ENCODE measurements around the gene CDKN2AIPNL. TPM values are rescaled to one million over a fixed set of nuclear protein-coding genes. Genes with fewer than 3 reads are reported as not detected.

Gene CDKN2AIPNL
- polyA plus RNA-seq, 1 of the 3 experiments (the other 2 are of a cell fraction): 23.3 TPM

GRCh38 chr5:134417707-134418106 lies 6.0 kb upstream of the CDKN2AIPNL start:
- no peak overlapping the region for H3K27ac ChIP-seq (ENCODE audit: low read depth in 2 of 2, low read length in 1 of 2)
- TF ChIP-seq CHD2 (IDR thresholded peaks at IDR 0.05; ENCODE audit: low read length, partially characterized antibody): no peak
- H3K4me2 ChIP-seq: no peak overlapping the region
- H3K4me3 ChIP-seq (ENCODE audit: low read depth in 2 of 2, low read length in 1 of 2): no peak overlapping the region
- H4K20me1 ChIP-seq (ENCODE audit: insufficient read depth): no peaks in the 10 kb centered on the region
- ChIA-PET POLR2A (interaction anchor here (0.6 kb wide), 1 partner anchor 31 kb away, joined by 3 read pairs; no protein-coding TSS in a partner anchor), CTCF (interaction anchor here (0.8 to 2.3 kb wide), 5 partner anchors 10 to 170 kb away, joined by 3 to 5 read pairs (median 3); no protein-coding TSS in a partner anchor)
- H3K9me2 ChIP-seq: no peaks in the 10 kb centered on the region
- no peak overlapping the region for H3K9ac ChIP-seq
- no peaks in the 10 kb centered on the region for H3K36me3 ChIP-seq (replicated peaks in 1 of 2; ENCODE audit: control insufficient read depth in 1 of 2, insufficient read depth in 2 of 2, low read length in 1 of 2)
- H2AFZ ChIP-seq (ENCODE audit: low read depth): 0 out of 2 replicates have a peak overlapping the region, but pooled peaks have one; percentile 18
- H3F3A ChIP-seq (replicated peaks; ENCODE audit: insufficient read depth): no peaks in the 10 kb centered on the region
- H3K9me3 ChIP-seq: no peaks in the 10 kb centered on the region
- H3K79me2 ChIP-seq (ENCODE audit: insufficient read depth): no peaks in the 10 kb centered on the region
- no peaks in the 10 kb centered on the region for H3K27me3 ChIP-seq (ENCODE audit: insufficient read depth)
- H3K4me1 ChIP-seq (ENCODE audit: control insufficient read depth in 1 of 2, insufficient read depth in 2 of 2, low read depth in 1 of 2, low read length in 1 of 2): no peaks in the 10 kb centered on the region
- DNase-seq: no peak

GRCh38 chr5:134413046-134413445 lies 1.4 kb upstream of the CDKN2AIPNL start:
- H3K79me2 ChIP-seq (ENCODE audit: insufficient read depth): peaks cover 30% of the 10 kb centered on the region
- DNase-seq: no peak
- H3K4me1 ChIP-seq (ENCODE audit: control insufficient read depth in 1 of 2, insufficient read depth in 2 of 2, low read depth in 1 of 2, low read length in 1 of 2): peaks cover 0 to 14% of the 10 kb centered on the region in 2 experiments; a peak in 2 of 4 replicates
- H3K9me2 ChIP-seq: no peaks in the 10 kb centered on the region
- TF ChIP-seq MEF2A (IDR thresholded peaks at IDR 0.05; ENCODE audit: borderline replicate concordance, low read depth) (no peak), FOXM1 (IDR thresholded peaks at IDR 0.05; ENCODE audit: low read depth) (no peak), FOSL2 (IDR thresholded peaks at IDR 0.05; ENCODE audit: borderline replicate concordance, low read depth) (no peak), MXI1 (IDR thresholded peaks at IDR 0.05; ENCODE audit: low read depth, low read length) (no peak), RFX5 (IDR thresholded peaks at IDR 0.05; ENCODE audit: low read length) (no peak), TCF12 (IDR thresholded peaks at IDR 0.05) (no peak), GABPA (IDR thresholded peaks at IDR 0.05; ENCODE audit: low read depth) (no peak), RCOR1 (IDR thresholded peaks at IDR 0.05; ENCODE audit: low read length) (no peak)
- no peak overlapping the region for H3K27ac ChIP-seq (ENCODE audit: low read depth in 2 of 2, low read length in 1 of 2)
- ChIA-PET CTCF (interaction anchor here (0.8 to 7.7 kb wide), 6 partner anchors 12 to 174 kb away, joined by 3 to 61 read pairs (median 9); no protein-coding TSS in a partner anchor), POLR2A (no interaction called here)
- no peak overlapping the region for H3K4me3 ChIP-seq (ENCODE audit: low read depth in 2 of 2, low read length in 1 of 2)
- no peaks in the 10 kb centered on the region for H3F3A ChIP-seq (replicated peaks; ENCODE audit: insufficient read depth)
- H2AFZ ChIP-seq (ENCODE audit: low read depth): no peak overlapping the region
- H4K20me1 ChIP-seq (ENCODE audit: insufficient read depth): no peaks in the 10 kb centered on the region
- no peak overlapping the region for H3K4me2 ChIP-seq
- WGBS (ENCODE audit: low lambda C conversion rate): 73% methylated on average over 2 of the region's 2 CpGs
- H3K36me3 ChIP-seq (replicated peaks in 1 of 2; ENCODE audit: control insufficient read depth in 1 of 2, insufficient read depth in 2 of 2, low read length in 1 of 2): peaks cover 0 to 2% of the 10 kb centered on the region in 2 experiments
- H3K9me3 ChIP-seq: no peaks in the 10 kb centered on the region
- H3K9ac ChIP-seq: no peak overlapping the region
- H3K27me3 ChIP-seq (ENCODE audit: insufficient read depth): no peaks in the 10 kb centered on the region

- H3K27ac ChIP-seq (ENCODE audit: low read depth in 2 of 2, low read length in 1 of 2): peak overlapping the region; percentile 25 to 63; a peak in 3 of 4 replicates
- H3K4me1 ChIP-seq (ENCODE audit: control insufficient read depth in 1 of 2, insufficient read depth in 2 of 2, low read depth in 1 of 2, low read length in 1 of 2): peaks cover 0 to 14% of the 10 kb centered on the region in 2 experiments; a peak in 2 of 4 replicates
- no peaks in the 10 kb centered on the region for H4K20me1 ChIP-seq (ENCODE audit: insufficient read depth)
- H3K9me2 ChIP-seq: no peaks in the 10 kb centered on the region
- H3K4me2 ChIP-seq: peak overlapping the region; percentile 98
- ChIA-PET POLR2A (interaction anchor here (0.6 to 2.0 kb wide), 16 partner anchors 8 to 176 kb away, joined by 3 to 8 read pairs (median 4); partner anchors contain the start of genes JADE2 and UBE2B), CTCF (interaction anchor here (0.6 to 7.7 kb wide), 40 partner anchors 10 to 329 kb away, joined by 3 to 61 read pairs (median 4); partner anchors contain the start of gene JADE2)
- peaks cover 30% of the 10 kb centered on the region for H3K79me2 ChIP-seq (ENCODE audit: insufficient read depth)
- no peak for DNase-seq
- peak overlapping the region; percentile 65 to 99 for H3K4me3 ChIP-seq (ENCODE audit: low read depth in 2 of 2, low read length in 1 of 2)
- H3F3A ChIP-seq (replicated peaks; ENCODE audit: insufficient read depth): no peaks in the 10 kb centered on the region
- peak; percentile 50; the same call in 1 of the 2 replicates for TF ChIP-seq GATA2 (CRISPR knock-in tag; IDR thresholded peaks at IDR 0.05)
- TF ChIP-seq USF1 (IDR thresholded peaks at IDR 0.05; ENCODE audit: borderline replicate concordance, low read depth): no peak
- 0 out of 2 replicates have a peak, but pooled peaks have one; percentile 2 for TF ChIP-seq RCOR1 (IDR thresholded peaks at IDR 0.05; ENCODE audit: low read length)
- TF ChIP-seq ELF1 (IDR thresholded peaks at IDR 0.05): no peak
- no peak for TF ChIP-seq CHD2 (IDR thresholded peaks at IDR 0.05; ENCODE audit: low read length, partially characterized antibody)
- no peak for TF ChIP-seq RAD21 (IDR thresholded peaks at IDR 0.05; ENCODE audit: low read length)
- no peaks in the 10 kb centered on the region for H3K27me3 ChIP-seq (ENCODE audit: insufficient read depth)
- H3K9ac ChIP-seq: peak overlapping the region; percentile 87
- H2AFZ ChIP-seq (ENCODE audit: low read depth): peak overlapping the region; percentile 91
- H3K9me3 ChIP-seq: no peaks in the 10 kb centered on the region
- 4% methylated on average over 8 of the region's 9 CpGs for WGBS (ENCODE audit: low lambda C conversion rate)
- H3K36me3 ChIP-seq (replicated peaks in 1 of 2; ENCODE audit: control insufficient read depth in 1 of 2, insufficient read depth in 2 of 2, low read length in 1 of 2): peaks cover 2 to 4% of the 10 kb centered on the region in 2 experiments
Measured at GRCh38 chr5:134411228-134411545, 494 bp downstream of the CDKN2AIPNL start.

Measured in SK-N-SH (cell line).